ENCODE data around the gene PLA2G6. TPM values are rescaled to one million over a fixed set of nuclear protein-coding genes. Genes with fewer than 3 reads are reported as not detected.
"Not testable (repeated sequence)": the region's sequence is repeated elsewhere in the genome, so short reads cannot be mapped to it uniquely, and the experiment has no call there.

PLA2G6 gene
- total RNA-seq, 1 experiment from 2014 or later = 2.5 TPM

DNA sequence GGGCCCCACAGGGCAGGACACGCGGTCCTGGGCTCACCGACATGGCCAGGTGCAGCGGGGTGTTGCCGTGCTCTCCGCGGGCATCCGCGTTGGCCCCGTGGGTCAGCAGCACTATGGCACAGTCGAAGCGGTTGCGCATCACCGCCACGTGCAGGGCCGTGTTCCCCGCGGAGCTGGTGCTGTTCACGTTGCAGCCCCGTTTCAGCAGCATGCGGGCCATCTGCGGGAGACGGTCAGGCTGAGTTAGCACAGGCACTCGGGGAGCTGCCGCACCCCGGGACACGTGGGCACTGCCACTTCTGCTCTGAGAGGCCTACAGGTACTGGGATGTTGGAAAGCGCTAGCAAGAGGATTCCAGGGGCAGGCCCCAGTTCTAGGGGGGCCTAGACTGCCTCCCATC lies 48.8 kb downstream of the PLA2G6 start:
- no peak for DNase-seq (ENCODE audit: low spot score)

DNA sequence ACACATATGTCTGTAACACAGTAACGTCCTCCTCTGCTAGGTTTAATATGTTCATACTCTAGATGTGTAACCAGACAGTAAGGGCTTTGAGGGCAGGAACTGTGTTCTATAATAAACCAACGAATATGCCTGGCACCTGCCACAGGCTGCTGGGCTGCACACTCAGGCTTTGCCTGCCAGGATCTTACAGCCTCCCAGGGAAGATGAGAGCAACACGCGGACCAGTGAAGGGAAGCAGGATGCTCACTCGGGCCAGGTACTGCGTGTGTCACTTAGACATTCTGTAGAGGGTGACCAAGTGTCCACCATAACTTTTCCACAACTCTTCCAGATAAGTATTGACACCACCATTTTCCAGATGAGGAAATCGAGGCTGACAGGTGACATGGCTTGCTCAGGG lies 49.5 kb downstream of the PLA2G6 start:
- no peak for DNase-seq (ENCODE audit: low spot score)

DNA sequence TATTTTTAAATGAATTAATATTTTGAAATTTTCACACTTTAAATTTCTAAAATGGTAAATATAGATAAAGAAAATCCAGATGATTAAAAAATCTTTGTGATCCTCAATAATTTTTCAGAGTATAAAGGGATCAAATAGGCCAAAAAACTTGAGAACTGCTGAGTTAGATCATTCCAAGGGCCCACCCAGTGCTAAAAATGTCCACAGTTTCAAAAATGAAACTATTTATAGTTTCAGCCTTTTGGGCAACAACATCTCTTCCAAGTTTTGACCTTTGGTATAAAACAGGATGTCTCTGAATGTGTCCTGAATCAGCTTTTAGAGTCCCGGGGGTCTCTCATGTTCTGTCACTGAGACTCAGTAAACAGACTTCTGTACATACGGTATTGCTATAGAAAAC lies 50.2 kb downstream of the PLA2G6 start:
- no peak for DNase-seq (ENCODE audit: low spot score)

DNA sequence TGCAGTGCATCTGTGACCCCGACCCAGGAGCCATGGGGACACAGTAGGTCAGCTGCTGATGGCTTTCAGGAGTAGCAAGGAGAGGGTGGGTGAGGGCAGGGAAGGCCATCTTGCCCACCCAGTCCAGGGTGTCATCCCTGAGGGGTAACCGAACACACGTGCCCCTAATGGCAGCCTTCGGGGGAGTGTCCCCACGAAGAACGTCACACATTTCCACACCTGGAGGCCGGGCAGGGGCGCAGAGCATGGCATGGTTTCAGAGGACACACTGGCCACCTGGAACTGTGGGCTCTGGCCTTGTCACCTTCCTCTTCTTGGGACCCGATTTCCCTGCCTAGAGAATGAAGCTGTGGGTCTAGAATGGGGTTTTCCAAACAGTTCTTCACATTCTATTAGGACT lies 51.8 kb downstream of the PLA2G6 start:
- DNase-seq (ENCODE audit: low spot score) = no peak

DNA sequence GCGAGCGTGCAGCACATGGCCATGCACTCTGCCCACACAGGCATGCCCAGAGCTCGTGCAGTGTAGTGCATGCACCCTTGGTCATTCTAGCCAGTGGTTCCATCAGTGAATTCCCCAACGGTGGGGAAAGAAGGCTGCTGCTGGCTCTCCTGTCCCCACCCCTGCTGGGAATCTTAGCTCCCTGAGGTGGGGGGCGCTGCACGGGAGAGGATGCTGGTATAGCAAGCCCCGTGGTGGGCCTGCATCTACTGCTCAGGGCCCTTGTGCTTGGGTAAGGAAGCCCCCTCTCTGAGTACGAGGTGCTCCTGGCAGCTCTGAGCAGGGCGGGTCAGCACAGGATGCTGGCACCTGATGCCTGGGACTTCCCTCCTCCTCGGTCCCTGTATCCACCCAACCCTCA lies 52.6 kb downstream of the PLA2G6 start:
- DNase-seq (ENCODE audit: low spot score) = no peak

DNA sequence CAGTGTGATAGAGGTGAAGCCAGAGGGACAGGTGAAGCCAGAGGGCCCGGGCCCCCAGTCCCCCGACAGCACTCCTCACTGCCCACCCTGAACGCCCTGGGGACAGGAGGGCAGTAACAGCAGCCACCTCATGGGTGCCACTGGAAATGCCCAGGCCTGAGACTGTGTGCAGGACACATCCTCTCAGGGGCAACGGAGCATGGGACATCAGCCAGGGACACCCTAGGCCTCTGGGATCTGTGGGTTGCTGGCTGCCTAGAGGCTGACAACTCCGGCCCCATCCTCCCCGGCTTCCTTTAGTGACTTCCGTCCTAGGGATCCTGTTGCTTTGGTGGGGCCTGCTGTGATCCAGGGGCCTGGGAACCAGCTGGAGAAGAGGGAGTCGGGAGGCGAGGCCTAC lies 53.8 kb downstream of the PLA2G6 start:
- no peak for DNase-seq (ENCODE audit: low spot score)

DNA sequence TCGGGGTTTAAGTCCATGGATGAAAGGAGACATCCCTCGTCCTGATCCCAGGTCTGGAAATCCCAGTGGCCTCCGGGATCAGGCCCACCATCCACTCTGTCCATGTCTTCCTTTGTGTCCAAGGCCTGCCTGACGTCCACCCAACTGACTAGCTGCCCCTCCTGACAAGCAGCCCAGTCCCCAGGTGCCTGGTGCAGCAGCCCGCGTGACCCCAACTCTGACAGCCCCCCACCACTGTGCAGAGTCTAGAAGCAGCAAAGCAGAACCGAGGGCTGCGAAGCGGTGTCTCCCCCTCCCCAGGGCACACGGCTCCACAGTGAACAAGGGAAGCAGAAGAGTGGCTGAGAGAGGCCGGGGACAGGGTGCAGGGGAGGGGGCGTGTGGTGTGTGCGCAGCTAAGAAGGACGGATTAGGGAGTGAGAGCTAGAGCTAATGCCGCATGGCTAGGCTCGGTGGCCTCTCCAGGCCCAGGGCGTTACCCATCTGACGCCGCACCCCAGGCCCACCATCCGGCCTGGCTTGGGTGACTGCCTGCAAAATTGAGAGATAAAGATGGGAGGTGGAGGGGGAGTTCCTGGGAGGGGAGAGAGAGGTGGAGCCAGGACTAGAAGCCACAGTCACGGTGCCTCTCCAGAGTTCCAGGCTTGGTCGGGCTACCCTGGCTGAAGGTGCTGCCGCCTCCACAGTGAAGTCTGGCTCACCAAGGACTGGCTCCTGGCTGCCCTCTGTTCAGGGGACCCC lies 54.5 kb downstream of the PLA2G6 start:
- no peak for DNase-seq (ENCODE audit: low spot score)

DNA sequence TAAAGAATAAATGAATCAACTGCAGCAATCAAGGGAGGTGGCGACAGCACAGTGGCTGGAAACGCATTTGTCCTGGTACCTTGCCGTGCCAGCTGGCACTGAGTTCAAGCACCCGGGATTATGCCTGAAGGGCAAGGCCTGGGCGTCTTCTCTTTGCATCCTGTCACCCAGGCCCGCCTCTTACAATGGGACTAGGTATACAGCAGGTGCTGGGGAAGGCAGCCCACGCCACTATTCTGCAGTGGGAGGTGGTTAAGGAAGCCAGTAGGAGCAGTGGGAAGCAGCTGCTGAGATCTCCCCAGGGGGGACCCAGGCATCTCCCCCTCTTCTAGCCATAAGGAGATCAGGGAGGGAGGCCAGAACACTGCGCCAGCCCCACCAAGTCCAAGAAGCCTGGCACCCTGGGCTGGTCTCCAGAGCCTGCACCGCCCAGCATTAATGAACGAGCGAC lies 55.9 kb downstream of the PLA2G6 start:
- no peak for DNase-seq (ENCODE audit: low spot score)

DNA sequence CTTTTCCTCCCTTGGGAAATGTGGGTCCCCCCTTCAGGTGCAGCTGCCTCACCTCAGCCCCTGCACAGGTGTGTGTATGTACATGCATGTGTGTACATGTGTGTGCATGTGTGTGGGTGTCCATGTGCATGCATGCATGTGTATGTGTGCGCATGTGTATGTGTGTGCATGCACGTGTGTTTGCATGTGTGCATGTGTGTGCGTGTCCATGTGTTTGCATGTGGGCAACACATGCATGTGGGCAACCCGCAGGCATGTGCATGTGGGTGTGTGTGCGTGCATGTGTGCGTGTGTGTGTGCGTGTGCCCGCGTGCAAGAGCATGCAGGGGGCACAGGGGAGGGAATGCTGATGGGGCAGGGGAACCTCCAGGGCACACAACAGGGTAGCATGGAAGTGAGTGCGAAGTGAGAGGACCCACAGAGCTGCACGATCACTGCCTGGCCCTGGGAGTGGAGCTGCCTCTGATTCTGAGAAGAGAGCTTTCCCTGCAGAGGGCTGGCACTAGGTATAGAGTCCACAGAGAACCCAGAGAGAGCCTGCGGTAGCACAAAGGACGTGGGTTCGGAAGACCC lies 56.5 kb downstream of the PLA2G6 start:
- no peak for DNase-seq (ENCODE audit: low spot score)

DNA sequence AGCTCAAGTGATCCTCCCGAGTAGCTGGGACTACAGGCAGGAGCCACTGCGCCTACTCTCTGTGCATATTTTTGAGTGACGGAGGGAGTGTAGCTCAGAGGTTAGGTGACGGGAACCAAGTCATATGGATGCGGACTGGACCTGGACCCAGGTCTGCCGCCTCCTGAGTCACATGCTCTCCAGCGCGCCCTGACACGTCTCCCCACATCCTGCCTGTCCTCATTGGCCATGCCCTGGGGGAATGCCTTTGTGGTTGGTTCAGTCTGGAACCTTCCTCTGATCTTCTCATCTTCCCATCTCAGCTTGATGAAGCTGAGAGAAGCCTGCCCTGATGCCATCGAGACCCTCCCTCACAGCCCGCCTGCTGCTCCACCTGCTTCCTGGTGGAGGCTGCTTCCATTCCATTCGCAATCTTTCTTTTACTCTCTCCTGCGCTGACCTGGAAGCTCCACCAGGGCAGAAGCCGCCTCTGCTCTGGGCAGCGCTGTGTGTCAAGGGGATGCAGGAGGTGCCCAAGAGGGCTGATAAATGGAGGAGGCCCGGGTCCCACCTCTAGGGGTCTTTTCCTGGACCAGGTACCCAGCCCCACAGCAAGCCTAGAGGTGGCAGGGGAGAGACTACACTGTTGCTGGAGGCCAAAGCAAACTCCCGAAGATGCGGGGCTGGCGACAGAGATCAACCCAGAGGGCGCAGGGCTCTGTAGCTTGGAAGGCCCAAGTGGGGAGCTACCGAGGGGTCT lies 57.2 kb downstream of the PLA2G6 start:
- no peak for DNase-seq (ENCODE audit: low spot score)

DNA sequence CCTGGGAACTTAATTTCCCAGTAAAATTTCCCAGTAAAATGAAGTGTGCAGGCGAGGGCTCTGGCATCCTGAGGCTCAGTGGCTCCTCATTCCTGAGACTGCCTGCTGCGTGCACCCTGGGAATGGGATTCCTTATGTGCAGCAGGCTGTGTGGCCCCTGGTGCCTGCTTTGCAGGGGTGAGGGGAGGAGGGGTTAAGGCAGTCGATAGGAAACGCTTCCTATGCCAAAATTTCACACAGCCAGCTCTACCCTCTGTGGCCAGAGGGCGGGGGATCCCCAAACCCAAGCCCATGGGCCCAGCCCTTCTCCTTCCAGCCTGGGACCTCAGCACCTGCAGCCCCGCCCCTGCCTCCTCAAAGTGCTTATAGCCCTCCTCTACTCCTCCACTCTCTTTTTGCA lies 59.0 kb downstream of the PLA2G6 start:
- no peak for DNase-seq (ENCODE audit: low spot score)

DNA sequence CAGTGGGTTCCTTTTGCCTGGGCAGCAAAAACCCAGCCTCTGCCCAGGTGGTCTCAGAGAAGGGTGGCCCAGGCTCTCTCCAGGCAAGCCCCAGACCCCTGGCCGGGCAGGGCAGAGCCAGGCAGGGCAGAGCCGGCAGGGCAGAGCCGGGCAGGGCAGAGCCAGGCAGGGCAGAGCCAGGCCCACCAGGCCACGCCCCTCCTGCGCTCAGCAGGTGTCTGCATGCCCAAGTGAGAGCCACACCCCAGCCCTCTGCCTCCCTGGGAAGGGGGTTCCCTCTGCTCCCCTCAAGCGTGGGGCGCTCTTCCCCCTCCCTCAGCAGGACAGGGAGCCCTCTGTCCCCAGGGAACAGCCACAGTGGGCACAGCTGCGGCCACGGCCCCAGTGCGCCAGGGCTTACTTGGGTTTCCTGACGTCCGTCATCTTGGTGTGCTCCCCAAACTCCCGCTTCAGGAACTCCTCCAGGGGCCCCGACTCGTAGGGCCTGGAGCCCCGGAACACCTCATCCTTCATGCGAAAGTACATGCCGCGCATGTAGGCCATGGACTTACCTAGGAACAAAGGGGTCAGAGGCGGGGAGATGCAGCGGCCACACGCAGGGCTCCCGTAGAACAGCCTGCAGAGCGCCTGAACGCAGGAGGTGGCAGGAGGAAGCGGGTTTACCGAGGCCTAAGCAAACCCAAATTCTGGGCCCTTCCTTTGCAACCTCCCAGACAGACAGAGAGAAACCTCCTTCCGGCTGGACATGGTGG lies 61.1 kb downstream of the PLA2G6 start:
- no peak for DNase-seq (ENCODE audit: low spot score)

DNA sequence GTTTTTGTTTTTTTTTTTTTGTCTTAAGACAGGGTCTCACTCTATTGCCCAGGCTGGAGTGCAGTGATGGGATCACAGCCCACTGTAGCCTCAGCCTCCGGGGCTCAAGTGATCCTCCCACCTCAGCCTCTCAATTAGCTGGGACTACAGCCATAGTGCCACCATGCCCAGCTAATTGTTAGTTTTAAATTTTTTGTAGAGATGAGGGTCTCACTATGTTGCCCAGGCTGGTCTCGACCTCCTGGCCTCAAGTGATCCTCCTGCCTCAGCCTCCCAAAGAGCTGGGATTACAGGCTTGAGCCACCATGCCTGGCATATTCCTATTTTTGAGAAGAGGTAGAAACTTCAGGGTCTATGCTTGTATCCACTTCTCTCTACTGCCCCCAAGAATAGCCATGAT lies 62.9 kb downstream of the PLA2G6 start:
- not testable (repeated sequence) for DNase-seq (ENCODE audit: low spot score)

DNA sequence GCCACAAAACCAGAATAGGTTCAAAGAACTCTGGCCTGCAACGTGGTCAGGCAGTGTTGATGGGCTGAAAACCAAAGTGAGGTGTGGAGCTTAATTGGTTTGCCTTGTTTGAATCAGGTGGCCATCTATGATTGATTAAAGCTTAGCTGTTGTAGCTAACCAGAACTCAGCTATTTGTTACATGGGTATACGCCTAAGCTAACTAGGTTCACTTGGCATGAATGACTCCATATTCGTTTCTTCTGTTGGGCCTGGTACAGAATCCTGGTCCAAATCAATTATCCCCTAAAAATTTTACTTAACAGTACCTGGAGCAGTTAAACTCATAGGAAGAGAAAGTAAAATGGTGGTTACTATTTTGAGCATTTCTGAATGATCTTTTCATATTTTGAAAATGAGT lies 63.4 kb downstream of the PLA2G6 start:
- DNase-seq (ENCODE audit: low spot score) = no peak

DNA sequence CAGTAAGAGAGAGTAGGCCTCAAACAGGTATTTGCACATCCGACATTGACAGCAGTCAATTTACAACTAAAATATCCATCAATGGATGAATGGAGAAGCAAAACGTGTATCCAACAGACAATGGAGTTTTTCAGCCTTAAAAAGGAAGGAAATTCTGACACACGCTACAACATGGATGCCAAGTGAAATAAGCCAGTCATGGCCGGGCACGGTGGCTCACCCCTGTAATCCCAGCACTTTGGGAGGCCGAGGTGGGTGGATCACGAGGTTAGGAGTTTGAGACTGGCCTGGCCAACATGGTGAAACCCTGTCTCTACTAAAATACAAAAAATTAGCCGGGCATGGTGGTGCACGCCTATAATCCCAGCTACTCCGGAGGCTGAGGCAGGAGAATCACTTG lies 64.1 kb downstream of the PLA2G6 start:
- DNase-seq (ENCODE audit: low spot score) = not testable (repeated sequence)

DNA sequence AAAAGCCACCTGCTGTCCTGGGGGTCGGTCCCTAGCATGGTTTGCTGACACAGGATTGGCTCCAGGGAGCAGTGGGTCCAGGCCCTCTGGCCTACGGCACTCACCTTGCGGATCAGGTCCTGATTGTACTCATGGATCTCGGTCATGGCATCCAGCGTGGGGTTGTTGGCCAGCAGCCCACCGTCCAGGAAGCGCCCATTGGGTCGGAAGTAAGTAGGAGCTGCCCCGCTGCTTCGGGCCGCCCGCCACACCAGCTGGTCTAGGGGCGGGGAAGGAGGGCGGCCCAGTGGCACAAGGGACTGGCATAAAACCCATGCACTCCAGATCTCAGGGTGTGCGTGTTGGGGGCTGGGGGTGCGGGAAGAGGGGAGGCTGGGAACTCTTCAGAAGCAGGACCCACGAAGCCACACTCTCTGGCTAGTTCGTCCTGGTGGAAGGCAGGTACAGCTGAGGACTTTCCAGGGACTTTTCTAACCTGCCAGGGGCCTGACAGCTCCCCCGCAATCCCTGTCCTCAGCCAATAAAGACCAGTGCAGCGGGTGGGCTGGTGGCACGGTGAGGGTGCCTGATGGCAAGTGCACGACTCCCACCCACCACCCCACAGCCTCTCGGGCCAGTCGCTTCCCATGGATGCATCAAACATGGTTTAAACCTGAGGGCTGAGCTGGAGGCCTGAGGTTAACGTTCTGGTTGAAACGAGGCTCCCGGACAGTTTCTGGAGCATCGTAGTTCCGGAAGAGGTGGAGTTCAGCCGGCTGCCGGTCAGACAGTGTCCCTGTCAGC lies 66.0 kb downstream of the PLA2G6 start:
- DNase-seq (ENCODE audit: low spot score) = no peak

DNA sequence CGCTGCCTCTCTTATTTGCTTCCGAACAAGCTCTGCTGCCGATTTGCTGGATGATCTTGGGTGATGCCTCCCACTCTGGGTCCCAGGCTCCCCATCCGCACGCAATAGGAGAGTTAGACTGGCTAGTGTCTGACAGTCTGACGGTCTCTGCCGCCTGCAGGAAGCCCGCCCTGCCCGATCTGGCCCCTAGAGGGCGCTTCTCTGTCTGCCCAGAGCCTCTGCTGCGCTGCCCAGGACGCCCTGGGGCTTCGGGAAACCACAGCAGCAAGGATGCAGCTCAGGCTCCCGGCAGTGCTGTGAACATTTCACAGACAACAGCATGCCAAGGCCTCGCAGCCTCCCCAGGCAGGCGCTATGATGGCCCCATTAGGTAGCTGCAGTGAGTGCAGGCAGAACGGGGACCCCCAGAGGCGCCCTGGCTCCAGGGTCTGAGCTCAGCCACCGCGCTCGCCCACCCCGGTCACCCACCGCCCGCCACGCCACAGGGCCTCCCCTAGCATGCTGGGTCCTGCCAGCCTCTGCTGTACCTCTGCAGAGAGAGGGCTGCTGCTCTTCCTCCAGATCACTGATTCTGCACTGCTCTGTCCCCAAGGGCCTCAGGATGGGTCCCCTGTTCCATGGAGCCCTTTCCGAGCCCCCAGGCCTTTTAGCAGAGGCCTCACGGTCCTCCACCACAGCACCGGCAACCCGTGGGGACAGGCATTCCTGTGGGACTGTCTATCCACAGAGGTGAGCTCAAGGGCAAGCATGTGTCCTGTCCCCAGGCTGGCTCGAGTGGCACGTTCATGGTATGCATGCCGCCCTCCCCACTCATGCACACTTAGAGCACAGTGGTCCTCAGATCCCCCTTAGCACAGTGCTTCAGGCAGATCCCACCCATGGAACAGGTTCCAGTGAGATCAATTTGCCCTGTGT lies 66.9 kb downstream of the PLA2G6 start:
- peak; percentile 76 for DNase-seq (ENCODE audit: low spot score)

DNA sequence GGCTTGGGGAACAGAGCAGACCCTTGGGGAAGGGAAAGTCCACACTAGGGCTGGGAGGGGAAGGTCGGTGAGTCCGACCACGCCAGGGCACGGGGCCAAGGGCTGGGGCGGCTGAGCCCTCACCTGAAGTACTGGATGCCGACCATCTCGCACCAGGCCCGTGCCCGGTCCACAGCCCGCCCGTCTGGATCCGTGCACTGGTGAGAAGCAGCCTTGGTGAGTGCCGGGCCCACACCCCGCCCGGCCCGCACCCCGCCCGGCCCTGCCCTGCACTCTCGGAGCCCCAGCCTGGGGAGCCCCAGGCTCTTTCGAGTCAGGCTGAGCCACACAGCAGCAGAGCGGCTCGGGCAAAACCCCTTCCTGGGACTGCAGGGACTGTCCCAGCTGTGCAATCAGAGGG lies 69.2 kb downstream of the PLA2G6 start:
- DNase-seq (ENCODE audit: low spot score) = no peak

DNA sequence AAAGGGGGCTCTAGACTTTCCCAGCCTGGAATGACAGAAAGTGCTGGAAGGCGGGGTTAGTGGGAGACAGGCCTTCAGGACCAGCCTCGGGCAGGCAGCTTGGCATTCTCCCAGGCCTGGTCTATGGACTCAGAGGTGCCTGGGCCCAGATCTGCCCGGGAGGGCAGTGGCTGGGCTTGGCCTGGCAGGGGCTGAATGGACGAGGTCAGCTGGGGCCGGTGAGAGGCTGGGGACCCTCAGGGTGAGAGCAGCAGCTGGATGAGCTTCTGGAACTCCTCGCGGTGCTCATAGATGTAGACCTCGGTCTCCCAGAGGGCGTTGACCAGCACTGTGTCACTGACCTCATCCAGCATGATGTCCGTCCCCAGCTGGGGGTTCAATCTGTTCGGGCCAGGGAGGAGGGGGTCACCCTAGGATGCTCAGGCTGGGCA lies 69.7 kb downstream of the PLA2G6 start:
- no peak for DNase-seq (ENCODE audit: low spot score)
